ENCODE data around the gene RAB41.
"Not testable (repeated sequence)": the region's sequence is repeated elsewhere in the genome, so short reads cannot be mapped to it uniquely, and the experiment has no call there.

Gene RAB41

GRCh38 chrX:70292788-70293187 lies 10.8 kb downstream of the RAB41 start:
- no peak for DNase-seq

- no peak for DNase-seq
Observed at GRCh38 chrX:70293621-70294020, 11.6 kb downstream of the RAB41 start.

- no peak for DNase-seq
Observed at GRCh38 chrX:70301716-70302115, 19.7 kb downstream of the RAB41 start.

- DNase-seq: no peak
Observed at GRCh38 chrX:70313503-70313902, 31.5 kb downstream of the RAB41 start.

GRCh38 chrX:70322784-70323183 lies 40.8 kb downstream of the RAB41 start:
- no peak for DNase-seq

- not testable (repeated sequence) for DNase-seq
Observed at GRCh38 chrX:70323628-70324027, 41.7 kb downstream of the RAB41 start.

GRCh38 chrX:70324326-70324725 lies 42.4 kb downstream of the RAB41 start:
- no peak for DNase-seq

GRCh38 chrX:70331161-70331560 lies 49.2 kb downstream of the RAB41 start:
- DNase-seq: no peak

GRCh38 chrX:70332600-70332999 lies 50.6 kb downstream of the RAB41 start:
- no peak for DNase-seq

All from NCI-H774 (cell line).